GM19397 (cell line): ENCODE results near the gene KCNA1.

ENCODE experiments used
- ATAC-seq: cut with Tn5 transposase; IDR thresholded peaks from one replicate; pipeline ENCODE4 v1.9.1; 2021; ENCODE audit warnings: mild to moderate bottlenecking, moderate library complexity; ENCODE audit not compliant: unreplicated experiment

Gene KCNA1

GRCh38 chr12:4910502-4911315, 1.0 kb downstream of the KCNA1 start:
- ATAC-seq: no peak

- no peak for ATAC-seq
Observed at GRCh38 chr12:4911316-4911994, 1.8 kb downstream of the KCNA1 start.

GRCh38 chr12:4914720-4915119, 5.0 kb downstream of the KCNA1 start:
- ATAC-seq: no peak

GRCh38 chr12:4915752-4916151, 6.0 kb downstream of the KCNA1 start:
- no peak for ATAC-seq

- ATAC-seq: no peak
Observed at GRCh38 chr12:4918950-4919660, 9.4 kb downstream of the KCNA1 start.

GRCh38 chr12:4932576-4932975, 22.9 kb downstream of the KCNA1 start:
- no peak for ATAC-seq

- ATAC-seq: no peak
Observed at GRCh38 chr12:4933411-4933810, 23.7 kb downstream of the KCNA1 start.

- ATAC-seq: no peak
Observed at GRCh38 chr12:4934407-4935035, 24.8 kb downstream of the KCNA1 start.

GRCh38 chr12:4938900-4939299, 29.2 kb downstream of the KCNA1 start:
- no peak for ATAC-seq

GRCh38 chr12:4939418-4940023, 29.8 kb downstream of the KCNA1 start:
- no peak for ATAC-seq

- ATAC-seq: no peak
Observed at GRCh38 chr12:4943067-4943937, 33.6 kb downstream of the KCNA1 start.

- ATAC-seq: no peak
Observed at GRCh38 chr12:4943938-4944284, 34.2 kb downstream of the KCNA1 start.

GRCh38 chr12:4947253-4947652, 37.5 kb downstream of the KCNA1 start:
- ATAC-seq: no peak

GRCh38 chr12:4951083-4951482, 41.4 kb downstream of the KCNA1 start:
- no peak for ATAC-seq

- ATAC-seq: no peak
Observed at GRCh38 chr12:4951601-4952000, 41.9 kb downstream of the KCNA1 start.

GRCh38 chr12:4954621-4955354, 45.1 kb downstream of the KCNA1 start:
- no peak for ATAC-seq

- no peak for ATAC-seq
Observed at GRCh38 chr12:4956054-4956453, 46.3 kb downstream of the KCNA1 start.

- ATAC-seq: no peak
Observed at GRCh38 chr12:4956968-4957367, 47.3 kb downstream of the KCNA1 start.

GRCh38 chr12:4957761-4958160, 48.1 kb downstream of the KCNA1 start:
- no peak for ATAC-seq
